ENCODE results near the gene ZCCHC7. TPM values are rescaled to one million over a fixed set of nuclear protein-coding genes. Genes with fewer than 3 reads are reported as not detected.

ZCCHC7 gene
- total RNA-seq, 1 experiment from 2014 or later = 27.9 TPM

DNA sequence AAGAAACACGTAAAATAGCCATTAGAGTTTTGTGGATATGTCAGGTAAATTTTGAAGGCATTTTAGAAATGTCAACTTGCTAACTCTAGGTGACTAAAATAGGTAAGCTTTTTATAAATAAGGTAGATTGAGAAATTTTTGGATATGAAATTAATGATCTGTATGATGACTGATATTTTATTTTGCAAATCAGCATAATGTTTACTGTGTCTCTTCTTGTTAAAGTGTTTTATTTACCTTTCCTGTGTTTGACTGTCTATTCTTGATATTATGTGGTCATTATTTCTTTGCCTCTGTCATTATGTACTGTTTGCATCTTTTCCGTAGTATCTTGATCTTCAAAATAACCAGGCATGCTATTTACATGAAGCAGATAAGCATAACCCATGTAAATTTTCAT, 58.4 kb downstream of the ZCCHC7 start:
- Histone ChIP-seq H3K27me3 (replicated peaks; ENCODE audit: insufficient read depth, low read depth, low read length, poor library complexity) (no peaks in the 10 kb centered on the region), H3K4me3 (ENCODE audit: low read depth, low read length, poor library complexity, severe bottlenecking) (no peak overlapping the region), H3K4me1 (ENCODE audit: insufficient read depth, low read length, poor library complexity, severe bottlenecking) (no peaks in the 10 kb centered on the region), H3K27ac (ENCODE audit: low read depth, low read length, poor library complexity, severe bottlenecking) (no peak overlapping the region), H3K9me3 (ENCODE audit: low read depth, low read length, poor library complexity, severe bottlenecking) (peaks cover 3% of the 10 kb centered on the region), H3K36me3 (ENCODE audit: insufficient read depth, low read length, poor library complexity, severe bottlenecking) (peaks cover 5% of the 10 kb centered on the region)
- DNase-seq (ENCODE audit: low spot score) = no peak
- POLR2A ChIA-PET (ENCODE audit: low non-redundant PET) = no interaction called here
- intact Hi-C loops (cut with micrococcal nuclease; ENCODE audit: unreplicated experiment) = no loop called here
- no peak for TF ChIP-seq EZH2 (IDR thresholded peaks at IDR 0.05; ENCODE audit: borderline replicate concordance, low read depth, low read length, poor library complexity, severe bottlenecking)
- TF ChIP-seq, protein P1, sequence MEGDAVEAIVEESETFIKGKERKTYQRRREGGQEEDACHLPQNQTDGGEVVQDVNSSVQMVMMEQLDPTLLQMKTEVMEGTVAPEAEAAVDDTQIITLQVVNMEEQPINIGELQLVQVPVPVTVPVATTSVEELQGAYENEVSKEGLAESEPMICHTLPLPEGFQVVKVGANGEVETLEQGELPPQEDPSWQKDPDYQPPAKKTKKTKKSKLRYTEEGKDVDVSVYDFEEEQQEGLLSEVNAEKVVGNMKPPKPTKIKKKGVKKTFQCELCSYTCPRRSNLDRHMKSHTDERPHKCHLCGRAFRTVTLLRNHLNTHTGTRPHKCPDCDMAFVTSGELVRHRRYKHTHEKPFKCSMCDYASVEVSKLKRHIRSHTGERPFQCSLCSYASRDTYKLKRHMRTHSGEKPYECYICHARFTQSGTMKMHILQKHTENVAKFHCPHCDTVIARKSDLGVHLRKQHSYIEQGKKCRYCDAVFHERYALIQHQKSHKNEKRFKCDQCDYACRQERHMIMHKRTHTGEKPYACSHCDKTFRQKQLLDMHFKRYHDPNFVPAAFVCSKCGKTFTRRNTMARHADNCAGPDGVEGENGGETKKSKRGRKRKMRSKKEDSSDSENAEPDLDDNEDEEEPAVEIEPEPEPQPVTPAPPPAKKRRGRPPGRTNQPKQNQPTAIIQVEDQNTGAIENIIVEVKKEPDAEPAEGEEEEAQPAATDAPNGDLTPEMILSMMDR (conservative IDR thresholded peaks at IDR 0.05; ENCODE audit: low read depth, low read length) = no peak
- BruUV-seq (replicated peaks) = no TSS peak
- CTCF ChIA-PET = no interaction called here

DNA sequence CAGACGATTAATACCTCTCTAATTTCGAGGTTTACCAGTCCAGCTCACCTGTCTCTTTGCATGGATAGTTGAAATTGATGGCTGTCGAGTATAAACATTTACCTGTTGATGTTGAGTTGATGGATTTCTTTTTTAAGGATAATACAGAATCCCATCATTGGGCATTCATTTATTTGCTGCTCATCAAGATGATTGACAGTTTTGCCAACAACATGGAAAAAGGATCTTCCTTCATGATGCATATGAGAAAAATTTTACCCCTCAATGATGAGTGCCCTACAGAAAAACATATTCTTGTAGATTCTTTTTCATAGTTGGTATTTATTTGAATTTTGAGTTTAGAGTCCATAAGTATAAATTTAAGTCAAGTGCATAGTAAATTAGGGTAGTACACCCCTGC, 59.2 kb downstream of the ZCCHC7 start:
- H3K4me3 ChIP-seq (ENCODE audit: low read depth, low read length, poor library complexity, severe bottlenecking) = no peak overlapping the region
- no peaks in the 10 kb centered on the region for H3K4me1 ChIP-seq (ENCODE audit: insufficient read depth, low read length, poor library complexity, severe bottlenecking)
- no peaks in the 10 kb centered on the region for H3K27me3 ChIP-seq (replicated peaks; ENCODE audit: insufficient read depth, low read depth, low read length, poor library complexity)
- BruUV-seq (replicated peaks) = no TSS peak
- ChIA-PET POLR2A (ENCODE audit: low non-redundant PET) (no interaction called here), CTCF (no interaction called here)
- H3K9me3 ChIP-seq (ENCODE audit: low read depth, low read length, poor library complexity, severe bottlenecking) = peaks cover 3% of the 10 kb centered on the region
- DNase-seq (ENCODE audit: low spot score) = no peak
- H3K27ac ChIP-seq (ENCODE audit: low read depth, low read length, poor library complexity, severe bottlenecking) = no peak overlapping the region
- TF ChIP-seq, protein P1 (conservative IDR thresholded peaks at IDR 0.05; ENCODE audit: low read depth, low read length) = no peak
- no peak for TF ChIP-seq EZH2 (IDR thresholded peaks at IDR 0.05; ENCODE audit: borderline replicate concordance, low read depth, low read length, poor library complexity, severe bottlenecking)
- peaks cover 5% of the 10 kb centered on the region for H3K36me3 ChIP-seq (ENCODE audit: insufficient read depth, low read length, poor library complexity, severe bottlenecking)
- intact Hi-C loops (cut with micrococcal nuclease; ENCODE audit: unreplicated experiment) = no loop called here

DNA sequence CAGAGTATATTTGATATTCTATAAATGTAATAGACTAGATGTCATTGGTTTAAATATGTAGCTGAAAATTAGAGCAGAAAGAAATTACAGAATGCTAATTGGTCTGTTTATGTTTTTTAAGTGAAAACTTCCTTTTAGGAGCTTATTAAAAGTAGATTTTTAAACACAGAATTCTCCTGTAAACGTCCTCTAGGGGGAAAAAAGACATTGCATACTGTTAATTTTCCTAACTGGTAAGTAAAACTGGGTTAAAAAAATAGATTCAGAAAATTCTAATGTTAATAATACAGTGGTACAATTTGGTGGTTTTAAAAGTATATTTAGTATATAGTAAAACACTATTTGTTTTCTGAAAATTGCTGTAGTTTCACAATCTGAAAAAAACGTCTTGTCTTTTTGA, 59.8 kb downstream of the ZCCHC7 start:
- ChIA-PET CTCF (no interaction called here), POLR2A (ENCODE audit: low non-redundant PET) (no interaction called here)
- TF ChIP-seq, protein P1 (conservative IDR thresholded peaks at IDR 0.05; ENCODE audit: low read depth, low read length) = no peak
- no peak for TF ChIP-seq EZH2 (IDR thresholded peaks at IDR 0.05; ENCODE audit: borderline replicate concordance, low read depth, low read length, poor library complexity, severe bottlenecking)
- intact Hi-C loops (cut with micrococcal nuclease; ENCODE audit: unreplicated experiment) = no loop called here
- no peak for DNase-seq (ENCODE audit: low spot score)
- H3K4me1 ChIP-seq (ENCODE audit: insufficient read depth, low read length, poor library complexity, severe bottlenecking) = no peaks in the 10 kb centered on the region
- H3K9me3 ChIP-seq (ENCODE audit: low read depth, low read length, poor library complexity, severe bottlenecking) = peaks cover 3% of the 10 kb centered on the region
- no peaks in the 10 kb centered on the region for H3K27me3 ChIP-seq (replicated peaks; ENCODE audit: insufficient read depth, low read depth, low read length, poor library complexity)
- H3K36me3 ChIP-seq (ENCODE audit: insufficient read depth, low read length, poor library complexity, severe bottlenecking) = peaks cover 5% of the 10 kb centered on the region
- no peak overlapping the region for H3K27ac ChIP-seq (ENCODE audit: low read depth, low read length, poor library complexity, severe bottlenecking)
- no peak overlapping the region for H3K4me3 ChIP-seq (ENCODE audit: low read depth, low read length, poor library complexity, severe bottlenecking)
- BruUV-seq (replicated peaks) = no TSS peak

All from A673 (cell line).